ENCODE data around the gene NEDD4L.

GRCh38 chr18:58253871-58254270 is 209.8 kb downstream of the NEDD4L start:
- TF ChIP-seq CTCF (IDR thresholded peaks at IDR 0.05; ENCODE audit: low read depth, low read length) (no peak), POLR2A (IDR thresholded peaks at IDR 0.05; ENCODE audit: extremely low read depth, insufficient read length) (no peak)
